Right atrium auricular region (tissue), 2 donors: Measurements from ENCODE around the gene C2orf76. TPM values are rescaled to one million over a fixed set of nuclear protein-coding genes. Genes with fewer than 3 reads are reported as not detected.
A peak's percentile ranks its signal among the peaks of the same experiment; 100 is the strongest.

Source experiments
- DNase-seq: peaks from one replicate; pipeline ENCODE4 v3.0.0-alpha.2; 2019; ENCODE audit warnings: low spot score
- H3K27ac ChIP-seq, 2 donors: fragments of 200-600 bp; sonication (generic); 1 replicate in 1 of 2; 2 replicates in 1 of 2; pipeline ENCODE4 v1.5.1; 2016 to 2019
- H3K27me3 ChIP-seq, 2 donors: fragments of 200-600 bp; sonication (generic); one replicate each; pipeline versions ENCODE4 v1.5.1 to v1.6.0; 2017 to 2019
- H3K36me3 ChIP-seq: fragments of 200-600 bp; sonication (generic); one replicate; pipeline ENCODE4 v1.5.1; 2016
- H3K4me1 ChIP-seq, 2 donors: fragments of 200-600 bp; sonication (generic); one replicate each; pipeline versions ENCODE4 v1.5.1 to v1.6.0; 2017 to 2019
- H3K4me3 ChIP-seq, 2 donors: fragments of 200-600 bp; sonication (generic); 1 replicate in 1 of 2; 2 replicates in 1 of 2; pipeline ENCODE4 v1.5.1; 2017 to 2019; ENCODE audit warnings: mild to moderate bottlenecking in 1 of 2, moderate library complexity in 1 of 2
- H3K9me3 ChIP-seq, 2 donors: fragments of 200-600 bp; sonication (generic); one replicate each; pipeline ENCODE4 v1.5.1; 2019
- CTCF ChIP-seq, 2 donors: fragments of 200-600 bp; sonication (generic); IDR thresholded peaks; one replicate each; pipeline ENCODE4 v1.5.1; 2019; ENCODE audit warnings: antibody characterized with exemption in 2 of 2
- total RNA-seq, 2 donors: library from RNA; depleted of rRNA; stranded (reverse); fragments of >200 nt; gene quantifications; one replicate each; pipeline ENCODE4 v1.1.0, GENCODE V29; 2016

The C2orf76 gene
- total RNA-seq, 2 donors from 2014 or later = 8.1 to 11.1 TPM

GRCh38 chr2:119306196-119306590 is 60.4 kb downstream of the C2orf76 start:
- H3K27me3 ChIP-seq = no peaks in the 10 kb centered on the region
- no peak for DNase-seq
- TF ChIP-seq CTCF (IDR thresholded peaks at IDR 0.05) = no peak
- no peaks in the 10 kb centered on the region for H3K9me3 ChIP-seq
- H3K36me3 ChIP-seq = no peaks in the 10 kb centered on the region
- peak overlapping the region; percentile 52 to 77 for H3K27ac ChIP-seq
- peaks cover 0 to 12% of the 10 kb centered on the region in 2 donors for H3K4me1 ChIP-seq
- peak overlapping the region; percentile 2 to 32 for H3K4me3 ChIP-seq

GRCh38 chr2:119305497-119306195 is 61.0 kb downstream of the C2orf76 start:
- peak overlapping the region; percentile 2 to 32 for H3K4me3 ChIP-seq
- no peaks in the 10 kb centered on the region for H3K36me3 ChIP-seq
- peaks cover 0 to 12% of the 10 kb centered on the region in 2 donors for H3K4me1 ChIP-seq
- H3K27me3 ChIP-seq = no peaks in the 10 kb centered on the region
- DNase-seq = no peak
- peak overlapping the region; percentile 52 to 77 for H3K27ac ChIP-seq
- H3K9me3 ChIP-seq = no peaks in the 10 kb centered on the region
- no peak for TF ChIP-seq CTCF (IDR thresholded peaks at IDR 0.05)

- Histone ChIP-seq H3K27ac (peak overlapping the region; percentile 12 to 77), H3K27me3 (no peaks in the 10 kb centered on the region), H3K9me3 (no peaks in the 10 kb centered on the region), H3K4me3 (no peak overlapping the region), H3K4me1 (peaks cover 0 to 12% of the 10 kb centered on the region in 2 donors), H3K36me3 (no peaks in the 10 kb centered on the region)
- no peak for TF ChIP-seq CTCF (IDR thresholded peaks at IDR 0.05)
- no peak for DNase-seq
Measured at GRCh38 chr2:119304847-119305246, 61.8 kb downstream of the C2orf76 start.

GRCh38 chr2:119301413-119301812 is 65.2 kb downstream of the C2orf76 start:
- no peak for TF ChIP-seq CTCF (IDR thresholded peaks at IDR 0.05)
- Histone ChIP-seq H3K36me3 (no peaks in the 10 kb centered on the region), H3K4me3 (no peak overlapping the region), H3K27me3 (no peaks in the 10 kb centered on the region), H3K27ac (no peak overlapping the region), H3K9me3 (no peaks in the 10 kb centered on the region), H3K4me1 (no peaks in the 10 kb centered on the region)
- no peak for DNase-seq

GRCh38 chr2:119295688-119296375 is 70.8 kb downstream of the C2orf76 start:
- Histone ChIP-seq H3K9me3 (no peaks in the 10 kb centered on the region), H3K4me1 (peaks cover 0 to 9% of the 10 kb centered on the region in 2 donors), H3K27ac (no peak overlapping the region), H3K36me3 (no peaks in the 10 kb centered on the region), H3K4me3 (no peak overlapping the region), H3K27me3 (no peaks in the 10 kb centered on the region)
- no peak for DNase-seq
- no peak for TF ChIP-seq CTCF (IDR thresholded peaks at IDR 0.05)
